ENCODE measurements around the gene ITGB8. TPM values are rescaled to one million over a fixed set of nuclear protein-coding genes. Genes with fewer than 3 reads are reported as not detected.

Gene ITGB8
- total and polyA plus RNA-seq, 9 of the 15 experiments (the other 6 are each of a cell fraction or from before 2014, with no cell fraction given), result under 0.01 to 0.03 (median 0.02) TPM; not detected in 6

- Histone ChIP-seq H3K27me3 (ENCODE audit: control insufficient read depth in 2 of 2, insufficient read depth in 2 of 2, low read length in 2 of 2) (no peaks in the 10 kb centered on the region), H3K79me2 (ENCODE audit: control insufficient read depth, insufficient read depth, low read length) (no peaks in the 10 kb centered on the region), H3K4me1 (replicated peaks in 1 of 2; ENCODE audit: control insufficient read depth in 2 of 2, insufficient read depth in 2 of 2, low read length in 2 of 2) (no peaks in the 10 kb centered on the region), H3K27ac (ENCODE audit: extremely low read depth, low read depth, low read length) (no peak overlapping the region), H4K20me1 (replicated peaks; ENCODE audit: control insufficient read depth, insufficient read depth, low read length) (no peaks in the 10 kb centered on the region), H3K36me3 (ENCODE audit: control insufficient read depth, insufficient read depth, low read length) (no peaks in the 10 kb centered on the region), H3K9ac (ENCODE audit: insufficient read depth in 1 of 2, low read depth in 2 of 2, low read length in 2 of 2) (no peak overlapping the region), H3K4me2 (ENCODE audit: insufficient read depth, low read length) (no peak overlapping the region), H3K4me3 (no peak overlapping the region), H3K9me3 (replicated peaks; ENCODE audit: control insufficient read depth, insufficient read depth, low read depth, low read length) (no peaks in the 10 kb centered on the region), H3K9me1 (ENCODE audit: control insufficient read depth, insufficient read depth, low read length) (no peaks in the 10 kb centered on the region), H2AFZ (ENCODE audit: low read depth, low read length) (no peak overlapping the region)
- FAIRE-seq (no peak), ATAC-seq (no peak), DNase-seq (ENCODE audit: extremely low read depth in 1 of 4, low spot score in 3 of 4) (no peak)
- ChIA-PET POLR2A (no interaction called here), CTCF (ENCODE audit: low intra/inter-chr PET ratio) (no interaction called here)
- no TSS peak for BruUV-seq (replicated peaks)
- in situ Hi-C loops (cut with MboI), result no loop called here
- TF ChIP-seq MEF2A (IDR thresholded peaks at IDR 0.05; ENCODE audit: control insufficient read depth, low read depth, low read length) (no peak), ELK3 (CRISPR knock-in tag; IDR thresholded peaks at IDR 0.05) (no peak), ZNF280B (CRISPR knock-in tag; IDR thresholded peaks at IDR 0.05) (no peak), CREB1 (IDR thresholded peaks at IDR 0.05) (no peak), CREB1 (CRISPR knock-in tag; IDR thresholded peaks at IDR 0.05) (no peak), ZNF318 (IDR thresholded peaks at IDR 0.05; ENCODE audit: borderline replicate concordance in 1 of 2, low read depth in 1 of 2) (no peak), MCM2 (IDR thresholded peaks at IDR 0.05; ENCODE audit: low read depth) (no peak), MNT (conservative IDR thresholded peaks at IDR 0.05) (no peak)
- intact Hi-C loops (cut with micrococcal nuclease), result no loop called here
- WGBS (ENCODE audit: insufficient coverage, low coverage, missing lambda C conversion rate), result 2% methylated on average over 3 of the region's 3 CpGs
These were observed 71.4 kb downstream of the ITGB8 start for GRCh38 chr7:20401861-20402746.
